ENCODE data around the gene DUSP2. TPM values are rescaled to one million over a fixed set of nuclear protein-coding genes. Genes with fewer than 3 reads are reported as not detected.

The DUSP2 gene
- total RNA-seq, 1 donor = 3.3 TPM

DNA sequence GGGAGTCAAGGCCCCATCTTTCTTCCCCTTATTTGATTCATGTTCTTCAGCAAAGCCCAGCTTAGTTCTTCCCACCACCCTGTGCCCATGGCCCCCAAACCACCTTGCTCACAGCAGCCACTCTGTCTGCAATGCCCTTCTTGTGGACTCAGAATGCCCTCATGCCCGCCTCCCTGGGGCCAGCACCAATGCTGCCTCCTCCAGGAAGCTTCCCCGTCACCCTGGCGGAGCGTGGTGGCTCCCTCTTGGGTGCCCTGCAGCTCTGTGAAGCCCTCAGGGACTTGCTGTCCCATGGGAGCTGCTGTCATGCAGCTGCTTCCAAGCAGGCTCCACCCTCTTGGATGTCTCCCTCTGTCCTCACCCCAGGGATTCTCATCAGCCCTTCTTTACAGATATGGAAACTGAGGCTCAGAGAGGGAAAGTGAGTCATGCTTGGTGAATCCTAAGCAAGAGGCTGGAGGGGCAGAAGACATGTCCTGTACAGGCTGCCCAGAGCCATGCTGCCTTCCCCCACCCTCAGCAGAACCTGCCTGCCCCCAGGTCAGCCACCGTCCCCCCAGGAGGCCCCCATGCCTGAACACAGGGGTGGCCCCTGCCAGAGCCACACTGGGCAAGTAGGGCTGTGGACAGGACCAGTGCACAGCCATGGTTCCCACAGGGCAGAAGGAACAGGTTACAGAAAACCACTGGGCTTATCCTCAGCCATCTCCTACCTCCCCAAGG lies 11.8 kb upstream of the DUSP2 start:
- H2AFZ ChIP-seq (ENCODE audit: low read length) = no peak overlapping the region
- no peak overlapping the region for H3K4me3 ChIP-seq (ENCODE audit: insufficient read depth, low read length)
- TF ChIP-seq, protein P1, sequence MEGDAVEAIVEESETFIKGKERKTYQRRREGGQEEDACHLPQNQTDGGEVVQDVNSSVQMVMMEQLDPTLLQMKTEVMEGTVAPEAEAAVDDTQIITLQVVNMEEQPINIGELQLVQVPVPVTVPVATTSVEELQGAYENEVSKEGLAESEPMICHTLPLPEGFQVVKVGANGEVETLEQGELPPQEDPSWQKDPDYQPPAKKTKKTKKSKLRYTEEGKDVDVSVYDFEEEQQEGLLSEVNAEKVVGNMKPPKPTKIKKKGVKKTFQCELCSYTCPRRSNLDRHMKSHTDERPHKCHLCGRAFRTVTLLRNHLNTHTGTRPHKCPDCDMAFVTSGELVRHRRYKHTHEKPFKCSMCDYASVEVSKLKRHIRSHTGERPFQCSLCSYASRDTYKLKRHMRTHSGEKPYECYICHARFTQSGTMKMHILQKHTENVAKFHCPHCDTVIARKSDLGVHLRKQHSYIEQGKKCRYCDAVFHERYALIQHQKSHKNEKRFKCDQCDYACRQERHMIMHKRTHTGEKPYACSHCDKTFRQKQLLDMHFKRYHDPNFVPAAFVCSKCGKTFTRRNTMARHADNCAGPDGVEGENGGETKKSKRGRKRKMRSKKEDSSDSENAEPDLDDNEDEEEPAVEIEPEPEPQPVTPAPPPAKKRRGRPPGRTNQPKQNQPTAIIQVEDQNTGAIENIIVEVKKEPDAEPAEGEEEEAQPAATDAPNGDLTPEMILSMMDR (IDR thresholded peaks at IDR 0.05; ENCODE audit: extremely low read depth, low read depth, low read length) = no peak
- peaks cover 2% of the 10 kb centered on the region for H3K27me3 ChIP-seq (ENCODE audit: insufficient read depth, low read length)
- H3K79me2 ChIP-seq (ENCODE audit: insufficient read depth, low read length) = no peaks in the 10 kb centered on the region
- no peak overlapping the region for H3K4me2 ChIP-seq (ENCODE audit: insufficient read depth, low read length)
- no peaks in the 10 kb centered on the region for H3K9me3 ChIP-seq (ENCODE audit: low read depth, low read length)
- no peaks in the 10 kb centered on the region for H3K36me3 ChIP-seq (ENCODE audit: insufficient read depth, low read length)
- no peak overlapping the region for H3K27ac ChIP-seq (ENCODE audit: low read depth, low read length)
- peak; percentile 82 for DNase-seq (ENCODE audit: insufficient read length, low spot score, missing footprints)
- H3K4me1 ChIP-seq (ENCODE audit: insufficient read depth, low read length) = no peaks in the 10 kb centered on the region
- no peaks in the 10 kb centered on the region for H4K20me1 ChIP-seq (ENCODE audit: insufficient read depth, low read length)

DNA sequence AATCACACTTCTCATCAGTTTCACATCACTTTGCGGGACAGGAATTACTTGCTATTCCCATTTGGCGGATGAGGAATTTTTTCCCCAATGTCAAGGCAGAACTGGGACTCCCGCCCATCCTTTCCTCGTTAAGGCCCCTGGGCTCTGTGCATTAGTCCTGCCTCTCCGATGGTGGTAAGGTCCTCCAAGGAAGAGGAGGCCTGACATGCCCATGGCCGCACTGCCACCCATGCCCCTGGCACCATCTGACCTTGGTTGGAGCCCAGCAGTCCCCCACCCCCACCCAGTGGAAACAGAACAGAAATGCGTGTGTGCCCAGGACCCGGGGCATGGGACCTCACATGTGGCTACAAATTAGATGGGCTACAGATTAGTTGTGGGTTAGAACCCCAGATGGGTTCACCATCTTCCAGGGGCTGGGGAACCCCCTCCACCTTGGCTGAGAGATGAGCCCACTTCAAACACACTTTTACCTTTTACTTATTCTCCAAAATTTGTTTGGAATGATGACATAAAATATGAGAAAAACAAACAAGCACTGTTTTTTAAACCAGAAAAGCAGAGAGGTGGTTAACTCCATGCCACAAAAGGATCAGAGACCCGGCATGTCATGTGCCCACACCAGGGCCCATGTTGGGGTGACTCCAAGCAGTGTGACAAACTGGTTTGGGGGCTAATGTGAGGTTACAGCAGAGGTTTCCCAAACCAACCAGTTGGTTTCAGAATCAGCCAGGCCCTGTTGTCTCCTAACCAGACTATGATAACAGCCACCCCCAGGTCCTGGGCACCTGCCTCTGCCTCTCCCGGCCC lies 11.0 kb upstream of the DUSP2 start:
- H3K4me2 ChIP-seq (ENCODE audit: insufficient read depth, low read length) = no peak overlapping the region
- TF ChIP-seq, protein P1 (IDR thresholded peaks at IDR 0.05; ENCODE audit: extremely low read depth, low read depth, low read length) = no peak

DNA sequence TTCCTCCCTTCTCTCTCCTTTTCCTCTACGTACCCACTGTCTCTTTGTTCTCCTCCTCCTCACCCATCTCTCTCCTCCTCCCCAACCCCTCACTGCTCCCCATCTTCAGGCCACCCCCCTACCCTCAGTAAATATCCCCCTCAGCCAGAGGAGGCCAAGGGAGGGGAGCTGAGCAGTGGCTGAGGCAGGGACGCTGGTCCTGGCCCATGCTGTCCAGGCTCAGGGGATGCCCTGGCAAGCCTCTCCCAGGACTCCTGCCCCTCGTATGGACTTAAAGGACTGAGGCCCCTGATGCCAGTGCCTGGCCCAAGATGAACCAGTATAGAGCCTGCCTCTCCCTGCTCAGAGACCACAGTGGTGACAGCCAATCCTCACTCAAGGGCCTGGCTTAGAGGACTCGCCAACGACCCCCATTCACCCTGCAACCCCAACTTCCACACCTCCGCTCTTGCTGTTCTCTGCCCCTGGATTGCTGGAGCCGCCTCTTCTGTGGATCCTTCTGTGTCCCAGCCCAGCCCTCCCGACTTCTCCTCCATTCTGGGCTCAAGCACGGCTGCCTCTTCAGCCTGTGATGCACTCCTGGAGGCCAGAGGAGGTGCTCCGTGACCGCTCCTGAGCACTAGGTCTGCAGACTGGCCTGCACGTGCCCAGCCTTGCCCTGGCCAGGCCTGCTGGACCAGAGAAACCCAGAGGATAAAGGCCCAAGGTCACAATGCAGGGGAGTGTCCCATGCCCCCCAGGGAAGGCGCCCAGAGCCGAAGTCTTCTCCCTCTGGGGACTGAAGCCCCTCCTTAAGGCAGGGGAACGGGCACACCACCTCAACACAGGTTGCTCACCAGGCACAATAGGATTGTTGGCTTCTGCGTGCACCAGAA lies 9.5 kb upstream of the DUSP2 start:
- Histone ChIP-seq H3K27ac (ENCODE audit: low read depth, low read length) (no peak overlapping the region), H3K9me3 (ENCODE audit: low read depth, low read length) (no peaks in the 10 kb centered on the region), H3K79me2 (ENCODE audit: insufficient read depth, low read length) (no peaks in the 10 kb centered on the region), H3K27me3 (ENCODE audit: insufficient read depth, low read length) (peaks cover 2% of the 10 kb centered on the region), H4K20me1 (ENCODE audit: insufficient read depth, low read length) (no peaks in the 10 kb centered on the region), H3K4me2 (ENCODE audit: insufficient read depth, low read length) (no peak overlapping the region), H3K4me1 (ENCODE audit: insufficient read depth, low read length) (no peaks in the 10 kb centered on the region), H3K36me3 (ENCODE audit: insufficient read depth, low read length) (no peaks in the 10 kb centered on the region), H3K4me3 (ENCODE audit: insufficient read depth, low read length) (no peak overlapping the region), H2AFZ (ENCODE audit: low read length) (no peak overlapping the region)
- DNase-seq (ENCODE audit: insufficient read length, low spot score, missing footprints) = peak; percentile 75
- TF ChIP-seq, protein P1 (IDR thresholded peaks at IDR 0.05; ENCODE audit: extremely low read depth, low read depth, low read length) = no peak

More for the DNA sequence above, 11.0 kb upstream of the DUSP2 start:
- no peak overlapping the region for H3K27ac ChIP-seq (ENCODE audit: low read depth, low read length)
- H3K4me3 ChIP-seq (ENCODE audit: insufficient read depth, low read length) = no peak overlapping the region
- no peaks in the 10 kb centered on the region for H3K36me3 ChIP-seq (ENCODE audit: insufficient read depth, low read length)
- no peaks in the 10 kb centered on the region for H3K79me2 ChIP-seq (ENCODE audit: insufficient read depth, low read length)
- no peaks in the 10 kb centered on the region for H3K4me1 ChIP-seq (ENCODE audit: insufficient read depth, low read length)
- no peaks in the 10 kb centered on the region for H4K20me1 ChIP-seq (ENCODE audit: insufficient read depth, low read length)
- peak; percentile 58 for DNase-seq (ENCODE audit: insufficient read length, low spot score, missing footprints)
- no peaks in the 10 kb centered on the region for H3K9me3 ChIP-seq (ENCODE audit: low read depth, low read length)
- peaks cover 2% of the 10 kb centered on the region for H3K27me3 ChIP-seq (ENCODE audit: insufficient read depth, low read length)
- H2AFZ ChIP-seq (ENCODE audit: low read length) = no peak overlapping the region

All from osteoblast (primary cell).